Renal pelvis (tissue), 4 donors: ENCODE measurements around the gene AP2B1. TPM values are rescaled to one million over a fixed set of nuclear protein-coding genes. Genes with fewer than 3 reads are reported as not detected.

Source experiments
- DNase-seq: peaks from one replicate; pipeline ENCODE4 v3.0.0-alpha.2; 2013
- polyA plus RNA-seq, 3 donors: library from polyadenylated mRNA; unstranded; fragments of 120-200 nt; gene quantifications; one replicate each; pipeline ENCODE4 v1.2.1, GENCODE V29; 2013; ENCODE audit not compliant: insufficient read length in 3 of 3

Gene AP2B1
- polyA plus RNA-seq, 3 donors = 120 to 137 (median 127) TPM

DNA sequence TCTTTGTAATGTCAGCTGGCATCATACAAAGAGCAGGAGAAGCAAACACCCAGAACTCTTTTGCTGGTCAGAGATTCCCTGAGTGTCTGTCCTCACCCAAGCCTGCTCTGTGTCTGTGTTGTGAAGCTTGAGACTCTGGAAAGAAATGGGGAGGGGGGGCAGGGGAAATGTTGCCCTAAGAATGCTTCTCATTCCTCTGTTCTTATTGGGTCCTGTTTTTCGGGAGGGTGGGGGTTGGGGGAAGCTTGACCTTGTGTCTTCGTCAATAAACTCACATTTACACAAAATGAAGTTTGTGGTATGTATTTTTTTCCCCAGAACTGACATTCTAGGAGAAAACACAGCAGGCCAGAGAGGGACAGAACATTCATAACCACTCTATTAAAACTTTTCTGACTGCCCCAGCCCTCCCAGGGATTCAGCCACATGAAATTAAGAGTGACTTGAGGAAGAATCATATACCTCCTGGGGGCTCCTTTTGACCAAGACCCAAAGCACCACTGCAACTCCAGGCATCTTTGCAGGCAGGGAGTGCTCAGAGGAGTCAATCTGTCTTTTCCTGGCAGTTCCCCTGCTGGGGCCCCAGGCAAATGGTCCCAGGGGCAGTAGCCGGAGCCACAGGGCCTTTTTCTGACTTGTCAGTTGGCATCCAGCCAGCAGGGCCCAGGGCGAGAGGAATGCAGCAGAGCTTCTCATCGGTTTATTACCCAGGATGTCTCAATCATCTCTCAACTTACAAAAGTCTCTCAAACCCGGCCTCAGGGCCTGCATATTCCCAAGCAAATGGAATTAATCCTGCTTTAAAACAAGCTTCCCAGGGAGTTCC is 139.2 kb downstream of the AP2B1 start:
- peak; percentile 71 for DNase-seq

DNA sequence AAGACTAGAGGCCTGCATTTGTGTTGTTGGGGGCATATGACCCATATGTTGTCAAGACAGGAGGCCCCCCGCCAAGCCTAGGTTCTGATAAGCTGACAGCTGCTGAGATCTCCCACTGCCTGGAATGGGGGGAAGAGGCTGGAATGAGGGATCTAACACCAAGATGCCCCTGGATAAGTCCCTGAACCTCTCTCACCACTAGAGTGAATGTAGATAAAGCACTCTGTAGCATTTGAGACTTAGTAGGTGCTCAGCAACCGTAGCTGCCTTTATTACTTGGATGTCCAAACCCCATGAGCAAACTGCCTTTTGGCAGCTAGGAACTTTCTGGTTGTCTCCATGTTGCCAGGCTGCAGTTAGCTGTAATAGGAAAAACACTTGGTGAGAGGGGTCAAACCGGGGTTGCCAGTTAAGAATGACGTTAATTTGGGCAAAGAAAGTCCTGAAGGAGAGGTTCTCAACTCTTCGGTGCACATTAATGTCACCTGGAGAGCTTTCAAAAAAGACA is 139.9 kb downstream of the AP2B1 start:
- no peak for DNase-seq

DNA sequence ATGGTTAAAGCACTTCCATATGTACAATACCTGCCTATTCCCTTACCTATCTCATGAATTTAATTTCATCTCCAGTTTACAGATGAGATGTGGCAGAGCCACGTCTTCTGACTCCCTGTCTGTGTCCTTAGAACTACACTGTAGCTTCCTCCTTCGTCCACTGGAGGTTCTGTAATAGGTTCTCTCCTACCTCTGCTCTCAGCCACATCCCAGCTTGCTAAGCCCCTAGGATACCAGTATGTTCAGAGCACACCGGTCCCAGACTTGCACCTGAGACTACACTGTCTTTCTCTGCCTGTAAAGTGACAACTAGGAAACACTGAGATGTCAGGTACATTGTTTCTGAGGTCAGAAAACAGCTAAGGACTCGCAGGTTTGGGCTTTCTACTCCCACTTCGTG is 140.5 kb downstream of the AP2B1 start:
- no peak for DNase-seq

DNA sequence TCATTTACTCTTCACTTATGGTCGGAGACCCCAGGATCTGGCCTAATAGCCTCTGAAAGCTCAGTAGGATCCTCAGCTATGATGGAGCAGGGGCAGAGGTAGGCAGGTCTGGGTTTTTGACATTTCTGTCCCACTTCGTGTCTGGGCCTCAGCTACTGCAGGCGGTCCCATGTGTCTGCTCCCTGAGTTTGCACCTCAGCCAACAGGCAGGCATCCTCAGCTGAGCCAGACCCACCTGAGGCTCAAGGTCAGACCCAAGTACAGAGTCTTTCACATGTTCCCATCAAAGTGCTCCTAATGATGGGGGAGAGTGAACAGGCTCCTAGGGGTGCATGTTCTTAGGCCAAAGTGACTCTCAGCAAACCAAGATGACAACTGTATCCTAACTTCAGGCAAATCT is 141.4 kb downstream of the AP2B1 start:
- no peak for DNase-seq

DNA sequence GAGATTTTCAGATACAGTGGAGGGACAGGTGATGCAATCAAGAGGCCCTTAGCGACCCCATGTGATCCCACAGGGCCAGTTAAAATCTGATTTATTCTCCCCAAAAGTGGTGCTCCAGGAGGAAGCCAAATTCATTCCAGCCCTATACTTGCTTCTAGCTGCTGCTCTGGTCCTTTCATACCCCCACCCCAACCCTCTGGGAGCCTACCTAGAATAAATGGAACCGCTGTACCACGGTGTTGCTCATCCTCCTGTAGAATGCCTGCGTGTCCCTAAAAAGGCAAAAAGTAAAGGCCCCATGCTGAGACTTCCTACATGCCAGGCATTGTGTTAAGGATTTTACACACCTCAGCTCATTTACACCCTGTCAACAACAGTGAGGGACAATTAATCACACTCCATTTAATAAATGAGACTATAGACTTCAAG is 142.3 kb downstream of the AP2B1 start:
- no peak for DNase-seq

DNA sequence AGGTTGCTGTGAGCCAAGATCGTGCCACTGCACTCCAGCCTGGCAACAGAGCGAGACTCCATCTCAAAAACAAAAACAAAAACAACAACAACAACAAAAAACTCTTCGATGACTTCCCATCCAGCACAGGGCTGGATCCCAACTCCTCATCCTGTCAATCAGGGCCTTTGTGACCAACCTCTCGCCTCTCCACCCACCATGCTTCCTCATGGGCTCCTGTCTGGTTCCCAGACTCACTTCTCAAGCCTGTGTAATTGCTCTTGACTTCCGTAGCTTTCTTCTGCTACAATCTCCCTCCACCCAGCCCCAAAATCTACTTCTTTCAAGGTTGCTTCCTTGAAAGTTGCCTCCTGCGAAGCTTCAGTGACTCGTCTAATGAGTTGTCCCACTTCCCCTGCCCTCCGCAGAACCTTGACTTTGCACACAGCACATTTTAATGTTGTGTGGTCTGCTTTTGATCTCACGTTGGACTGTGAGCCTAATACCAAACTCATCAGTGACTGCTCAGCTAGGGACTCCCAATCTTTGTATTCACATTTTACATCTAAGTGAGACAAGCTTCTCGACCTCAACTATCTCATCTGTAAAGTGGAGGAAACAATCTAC is 143.4 kb downstream of the AP2B1 start:
- no peak for DNase-seq

DNA sequence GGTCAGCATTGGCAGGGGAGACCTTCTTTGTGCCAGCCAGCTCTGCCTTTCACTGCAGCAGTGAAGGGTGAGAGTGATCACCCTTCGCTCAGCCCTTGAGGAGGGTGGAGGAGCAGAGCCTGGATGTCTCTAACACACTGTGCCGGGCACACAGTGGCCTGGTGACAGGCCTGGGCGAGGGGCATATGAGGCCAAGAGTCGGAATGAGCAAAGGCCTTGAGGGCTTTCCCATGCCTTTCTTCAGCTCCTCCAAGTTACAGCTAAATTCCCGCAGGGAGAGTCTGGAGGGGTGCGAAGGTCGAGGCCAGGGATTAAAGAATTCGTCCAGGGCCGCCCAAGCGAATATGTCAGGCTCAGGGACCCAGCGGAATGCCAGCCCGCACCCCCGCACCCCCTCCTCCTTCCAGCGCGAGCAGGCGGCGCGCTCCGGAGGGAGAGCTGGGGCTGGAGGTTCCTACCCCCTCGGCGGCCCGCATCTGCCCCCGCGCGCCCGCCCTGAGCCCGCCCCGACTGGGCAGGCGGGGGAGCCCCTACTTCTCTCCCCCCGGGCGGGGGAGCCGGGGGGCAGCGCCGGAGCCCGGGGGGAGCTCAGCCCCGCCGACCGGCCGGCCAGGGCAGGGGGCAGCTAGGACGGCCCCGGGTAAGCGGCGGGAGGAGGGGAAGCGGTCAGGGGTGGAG is 144.3 kb downstream of the AP2B1 start, which contains the start of gene RASL10B:
TSS of gene RASL10B (plus strand) at position 401 of the 678 bp plus-strand sequence. CDS start 3,546 bp downstream, outside the sequence.
- no peak for DNase-seq

DNA sequence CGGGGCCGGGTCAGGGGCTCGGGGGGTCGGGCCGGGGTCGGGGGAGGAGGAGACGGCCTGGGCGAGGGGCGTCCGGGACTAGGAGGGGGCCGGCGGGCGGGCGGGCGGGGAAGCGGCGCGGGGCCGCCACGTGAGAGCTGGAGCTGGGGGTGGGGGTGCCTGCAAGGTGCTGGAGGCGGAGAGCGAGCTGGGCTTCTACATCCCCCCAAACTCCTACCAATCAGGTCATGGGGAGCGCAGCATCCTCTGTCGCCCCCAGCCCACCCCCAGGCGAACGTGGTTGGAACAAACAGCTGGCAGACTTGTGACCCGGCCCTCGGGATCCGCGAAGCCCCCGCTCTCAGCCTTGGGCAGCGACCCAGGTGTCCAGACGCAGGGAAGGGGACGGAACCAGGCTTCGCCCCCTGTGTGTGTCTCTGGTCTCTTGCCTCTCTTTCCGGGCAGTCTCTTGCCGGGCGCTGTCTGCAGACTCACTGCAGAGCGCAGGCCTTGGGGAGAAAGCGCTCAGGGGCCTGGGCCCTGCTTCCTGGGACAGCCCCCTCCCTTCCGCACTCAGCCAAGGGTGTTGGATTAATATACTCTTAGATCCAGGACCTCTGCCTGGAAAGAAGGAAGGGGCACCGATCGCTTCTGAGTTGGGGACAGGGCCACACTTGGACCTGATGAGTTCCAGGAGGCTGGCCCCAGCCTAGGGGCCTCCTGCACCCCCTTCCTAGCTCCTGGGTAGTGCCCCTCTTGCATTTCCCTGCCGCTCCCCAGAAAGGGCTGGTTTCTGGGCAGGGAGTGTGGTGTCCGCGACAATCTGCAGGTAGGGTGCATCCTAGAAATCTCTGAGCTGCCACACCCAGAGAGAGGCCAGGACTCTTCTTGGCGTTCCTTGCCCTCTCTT is 145.0 kb downstream of the AP2B1 start:
- no peak for DNase-seq

DNA sequence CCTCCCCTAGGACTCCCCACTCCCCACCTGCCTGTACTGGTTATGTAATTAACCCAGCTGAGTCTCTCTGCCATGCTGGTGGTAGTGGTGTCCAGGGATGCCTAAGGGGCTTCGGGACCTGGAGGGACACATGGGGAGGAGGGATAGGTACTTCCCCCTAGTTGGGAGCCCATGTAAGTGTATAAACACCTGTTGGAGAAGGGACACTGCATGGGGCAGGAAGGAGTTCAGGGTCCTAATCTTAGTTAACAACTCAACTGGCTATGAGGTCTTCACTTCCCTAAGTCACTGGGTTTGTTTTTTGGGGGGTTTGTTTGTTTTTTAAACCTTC is 145.6 kb downstream of the AP2B1 start:
- DNase-seq = no peak

DNA sequence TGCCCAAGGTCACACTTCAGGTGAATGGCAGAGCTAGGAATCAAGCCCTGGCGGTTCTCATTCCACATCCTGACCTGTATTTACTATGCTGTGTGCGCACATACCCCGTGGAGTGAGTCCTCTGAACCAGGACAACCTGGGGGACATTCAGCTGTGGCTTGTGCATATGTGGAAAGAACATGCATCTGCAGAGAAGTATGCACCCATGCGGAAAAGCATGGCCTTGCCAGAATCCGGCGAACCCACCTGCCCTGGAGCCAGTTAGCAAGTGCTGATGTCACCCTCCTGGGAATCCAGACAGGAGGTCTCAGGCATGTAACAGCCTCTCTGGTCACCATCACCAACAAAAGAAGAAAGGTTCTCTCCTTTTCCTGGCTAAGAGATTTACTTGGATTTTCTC is 146.2 kb downstream of the AP2B1 start:
- DNase-seq = no peak

DNA sequence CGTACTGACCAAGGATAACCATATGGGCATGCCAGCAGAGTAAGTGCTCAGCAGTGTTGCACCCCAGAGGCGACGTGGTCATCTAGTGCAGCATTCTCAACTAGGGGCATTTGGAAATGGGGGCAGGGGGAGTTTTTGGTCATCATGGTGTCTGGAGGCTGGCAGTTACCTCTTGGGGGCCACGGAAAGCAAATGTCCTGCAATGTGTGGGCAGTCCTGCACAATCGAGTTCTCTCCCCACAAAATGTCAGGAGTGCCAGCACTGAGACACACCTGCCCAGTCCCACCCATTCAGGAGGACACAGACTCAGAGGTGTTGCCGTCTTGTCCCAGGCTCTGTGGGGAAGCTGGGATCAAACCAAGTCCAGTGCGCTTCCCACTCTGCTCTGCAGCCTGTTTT is 147.3 kb downstream of the AP2B1 start:
- DNase-seq = no peak

DNA sequence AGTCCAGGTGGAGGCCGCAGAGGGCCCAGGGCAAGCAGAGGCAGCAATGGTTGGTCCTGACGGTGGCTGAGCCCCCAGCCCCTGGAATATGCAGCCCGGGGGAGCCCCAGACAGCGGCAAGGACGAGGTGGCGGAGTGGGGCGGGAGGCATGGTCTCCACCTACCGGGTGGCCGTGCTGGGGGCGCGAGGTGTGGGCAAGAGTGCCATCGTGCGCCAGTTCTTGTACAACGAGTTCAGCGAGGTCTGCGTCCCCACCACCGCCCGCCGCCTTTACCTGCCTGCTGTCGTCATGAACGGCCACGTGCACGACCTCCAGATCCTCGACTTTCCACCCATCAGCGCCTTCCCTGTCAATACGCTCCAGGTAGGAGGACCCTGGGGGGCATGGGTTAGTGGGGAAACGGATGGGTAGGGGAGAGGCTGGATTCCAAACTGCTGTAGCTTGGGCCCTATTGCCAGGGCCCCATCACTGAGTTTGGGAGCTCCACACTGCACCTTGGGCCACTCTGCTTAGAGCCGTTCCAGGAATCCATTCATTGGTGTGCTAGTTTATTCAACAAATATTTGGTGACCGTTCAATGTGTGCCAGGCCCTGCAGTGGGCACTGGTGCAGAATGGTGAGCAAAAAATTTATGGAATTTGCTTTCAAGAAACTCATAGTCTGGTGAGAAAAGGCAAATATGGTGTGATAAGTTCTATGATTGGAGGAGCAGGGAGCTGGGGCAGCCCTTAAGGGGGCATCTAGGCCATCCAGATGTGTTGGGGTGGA is 148.1 kb downstream of the AP2B1 start:
- DNase-seq = no peak

DNA sequence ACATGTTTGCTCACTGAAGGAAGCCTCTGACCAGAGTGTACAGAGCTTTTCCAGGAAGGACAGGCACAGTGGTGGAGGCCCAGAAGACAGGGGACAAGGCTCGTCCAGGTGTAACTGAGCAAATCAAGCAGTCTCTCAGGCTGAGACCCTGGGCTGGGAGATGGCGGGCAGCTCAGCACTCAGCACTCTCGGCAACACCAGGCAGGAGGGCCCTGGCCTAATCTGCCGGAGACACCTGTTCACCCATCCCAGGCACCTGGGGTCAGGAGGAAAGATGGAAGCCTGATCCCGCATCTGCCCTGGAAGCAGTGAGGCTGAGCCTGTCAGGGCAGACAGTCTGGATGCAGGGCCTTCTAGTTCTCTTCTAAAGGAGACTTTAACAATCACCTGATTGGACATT is 149.1 kb downstream of the AP2B1 start:
- DNase-seq = no peak

DNA sequence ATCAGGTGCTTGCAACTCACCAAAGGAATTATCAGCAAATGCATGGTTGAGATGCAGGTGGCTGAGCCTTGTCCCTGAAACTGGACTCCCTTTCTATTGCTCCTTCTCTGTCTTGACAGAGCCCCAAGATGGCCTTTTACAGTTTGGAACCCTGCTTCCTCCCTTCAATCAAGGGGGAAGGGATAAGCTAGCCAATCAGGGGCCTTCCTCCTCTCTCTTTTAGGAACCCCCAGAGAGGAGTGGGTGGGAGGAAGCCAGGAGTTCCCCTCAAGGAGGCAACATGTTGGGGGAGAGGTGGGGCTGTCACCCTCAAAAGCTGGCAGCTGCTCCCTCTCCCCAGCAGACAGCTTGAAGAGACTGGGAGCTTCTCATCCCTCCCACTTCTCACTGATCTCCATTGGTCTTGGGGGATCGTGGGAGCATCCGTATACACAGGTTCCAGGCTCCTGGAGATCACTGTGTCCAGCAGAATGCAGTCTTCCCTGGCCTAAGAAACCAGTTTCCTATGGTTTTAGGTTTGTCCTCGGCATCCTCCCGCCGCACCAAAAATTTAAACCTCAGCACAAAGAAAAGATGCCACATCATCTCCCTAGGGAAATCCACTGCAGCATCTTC is 151.5 kb downstream of the AP2B1 start:
- no peak for DNase-seq

DNA sequence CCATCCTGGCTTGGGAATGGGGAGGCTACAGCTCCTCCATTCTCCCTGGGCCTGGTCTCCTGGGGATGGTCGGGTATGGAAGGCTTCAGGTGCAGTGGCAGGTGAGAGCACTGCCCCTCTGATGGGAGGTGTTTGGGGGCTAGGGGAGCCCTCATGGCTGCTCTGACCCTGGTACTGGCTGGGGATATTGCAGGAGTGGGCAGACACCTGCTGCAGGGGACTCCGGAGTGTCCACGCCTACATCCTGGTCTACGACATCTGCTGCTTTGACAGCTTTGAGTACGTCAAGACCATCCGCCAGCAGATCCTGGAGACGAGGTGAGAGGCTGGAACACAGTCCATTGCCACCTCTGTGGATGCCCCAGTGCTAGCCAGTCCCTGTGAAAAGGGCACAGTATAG is 153.1 kb downstream of the AP2B1 start:
- DNase-seq = no peak

DNA sequence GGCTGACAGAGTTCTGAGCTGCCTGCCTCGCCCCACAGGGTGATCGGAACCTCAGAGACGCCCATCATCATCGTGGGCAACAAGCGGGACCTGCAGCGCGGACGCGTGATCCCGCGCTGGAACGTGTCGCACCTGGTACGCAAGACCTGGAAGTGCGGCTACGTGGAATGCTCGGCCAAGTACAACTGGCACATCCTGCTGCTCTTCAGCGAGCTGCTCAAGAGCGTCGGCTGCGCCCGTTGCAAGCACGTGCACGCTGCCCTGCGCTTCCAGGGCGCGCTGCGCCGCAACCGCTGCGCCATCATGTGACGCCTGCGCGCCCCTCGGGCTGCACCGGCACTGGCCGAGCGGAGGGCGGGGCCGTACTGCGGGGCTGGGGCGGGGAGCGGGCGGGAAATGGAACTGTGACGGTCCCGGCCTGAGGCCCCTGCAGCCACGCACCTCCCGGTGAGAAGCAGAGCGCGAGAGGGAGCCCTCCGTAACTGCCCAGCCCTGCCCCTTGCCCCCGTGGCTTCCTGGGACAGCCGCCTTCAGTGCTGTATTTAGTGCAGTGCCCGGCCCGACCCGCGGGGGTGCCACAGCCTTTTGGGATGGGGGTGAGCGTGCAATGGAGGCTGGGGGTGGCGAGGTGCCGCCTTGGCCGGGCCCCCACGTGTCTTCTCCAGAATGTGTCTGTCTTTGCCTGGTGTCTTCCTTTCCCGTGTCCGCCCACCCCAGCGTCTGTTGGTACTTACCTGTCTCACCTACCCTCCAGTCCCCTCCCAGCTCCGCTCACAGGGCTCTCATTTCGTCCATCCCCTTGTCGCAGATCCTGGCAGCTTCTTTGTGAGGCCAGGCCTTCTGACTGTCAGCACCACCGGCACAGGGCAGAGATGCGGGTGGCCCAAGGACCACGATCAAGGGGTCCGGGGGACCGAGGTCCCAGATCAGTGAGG is 154.1 kb downstream of the AP2B1 start:
- DNase-seq = no peak

DNA sequence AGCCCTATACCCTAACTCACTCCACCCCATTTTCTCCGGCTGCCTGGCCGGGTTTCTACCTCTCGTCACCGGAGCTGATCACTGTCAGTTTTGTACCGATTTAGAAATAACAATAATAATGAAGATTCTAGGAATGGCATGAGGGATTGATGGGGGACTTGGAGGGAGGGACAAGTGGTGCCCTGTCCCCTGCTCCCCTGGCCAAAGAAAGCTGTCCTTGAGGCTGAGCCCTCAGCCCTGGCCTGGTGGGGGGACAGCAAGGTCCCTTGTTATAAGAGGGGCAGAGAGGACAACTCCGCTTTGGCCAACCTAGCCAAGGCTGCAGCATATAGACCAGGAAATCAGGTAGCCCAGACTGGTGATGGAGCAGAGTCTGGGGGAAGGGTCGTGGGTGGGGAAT is 155.4 kb downstream of the AP2B1 start:
- no peak for DNase-seq

DNA sequence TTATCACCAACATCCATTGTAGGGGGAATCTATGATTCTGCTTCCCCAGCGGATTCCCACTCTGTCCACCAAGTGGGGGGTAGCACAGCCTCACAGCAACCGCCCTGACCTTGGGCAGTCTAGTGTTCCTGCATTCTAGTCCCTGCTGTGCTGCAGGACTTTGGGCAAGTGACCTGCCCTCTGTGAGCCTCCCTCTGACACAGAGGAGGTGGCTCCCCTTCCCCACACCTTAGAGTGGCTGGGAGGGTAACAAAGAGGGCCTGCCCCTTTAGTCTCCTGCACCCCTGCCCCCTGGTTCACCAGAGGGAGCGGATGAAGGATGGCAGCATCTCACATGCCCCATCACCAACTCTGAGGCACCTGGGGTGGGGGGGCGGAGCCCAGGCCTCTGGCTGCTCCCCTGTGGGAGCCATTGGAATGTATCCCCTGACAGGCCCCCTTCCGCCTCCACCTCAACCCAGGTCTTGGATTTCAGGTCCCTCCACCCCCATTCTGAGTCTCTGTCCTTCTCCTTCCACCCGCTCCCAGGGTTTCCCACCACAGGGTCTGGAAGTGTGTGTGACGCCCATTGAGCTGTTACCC is 155.9 kb downstream of the AP2B1 start:
- no peak for DNase-seq
